Measurements from ENCODE around the gene ITGA6. TPM values are rescaled to one million over a fixed set of nuclear protein-coding genes. Genes with fewer than 3 reads are reported as not detected.

ITGA6 gene
- total RNA-seq, 2 donors from 2014 or later = 90.0 to 210 TPM

- DNase-seq (no peak), ATAC-seq (no peak)
- Histone ChIP-seq H3K9me3 (no peaks in the 10 kb centered on the region), H3K36me3 (replicated peaks in 1 of 2; ENCODE audit: insufficient read depth in 1 of 2, low read depth in 2 of 2) (no peaks in the 10 kb centered on the region), H3K4me3 (no peak overlapping the region), H3K27me3 (no peaks in the 10 kb centered on the region), H3K4me1 (peaks cover 95% of the 10 kb centered on the region), H3K27ac (peak overlapping the region in 1 of 4 donors; percentile 13)
- intact Hi-C loops (cut with DNase I) = no loop called here
- WGBS, 2 donors = 66 to 83% methylated on average over 6 of the region's 6 CpGs
- TF ChIP-seq, protein P1, sequence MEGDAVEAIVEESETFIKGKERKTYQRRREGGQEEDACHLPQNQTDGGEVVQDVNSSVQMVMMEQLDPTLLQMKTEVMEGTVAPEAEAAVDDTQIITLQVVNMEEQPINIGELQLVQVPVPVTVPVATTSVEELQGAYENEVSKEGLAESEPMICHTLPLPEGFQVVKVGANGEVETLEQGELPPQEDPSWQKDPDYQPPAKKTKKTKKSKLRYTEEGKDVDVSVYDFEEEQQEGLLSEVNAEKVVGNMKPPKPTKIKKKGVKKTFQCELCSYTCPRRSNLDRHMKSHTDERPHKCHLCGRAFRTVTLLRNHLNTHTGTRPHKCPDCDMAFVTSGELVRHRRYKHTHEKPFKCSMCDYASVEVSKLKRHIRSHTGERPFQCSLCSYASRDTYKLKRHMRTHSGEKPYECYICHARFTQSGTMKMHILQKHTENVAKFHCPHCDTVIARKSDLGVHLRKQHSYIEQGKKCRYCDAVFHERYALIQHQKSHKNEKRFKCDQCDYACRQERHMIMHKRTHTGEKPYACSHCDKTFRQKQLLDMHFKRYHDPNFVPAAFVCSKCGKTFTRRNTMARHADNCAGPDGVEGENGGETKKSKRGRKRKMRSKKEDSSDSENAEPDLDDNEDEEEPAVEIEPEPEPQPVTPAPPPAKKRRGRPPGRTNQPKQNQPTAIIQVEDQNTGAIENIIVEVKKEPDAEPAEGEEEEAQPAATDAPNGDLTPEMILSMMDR (IDR thresholded peaks at IDR 0.05) = no peak
- TF ChIP-seq POLR2A (IDR thresholded peaks at IDR 0.05) = no peak
These were observed 10.3 kb downstream of the ITGA6 start for GRCh38 chr2:172437419-172438341.

DNA sequence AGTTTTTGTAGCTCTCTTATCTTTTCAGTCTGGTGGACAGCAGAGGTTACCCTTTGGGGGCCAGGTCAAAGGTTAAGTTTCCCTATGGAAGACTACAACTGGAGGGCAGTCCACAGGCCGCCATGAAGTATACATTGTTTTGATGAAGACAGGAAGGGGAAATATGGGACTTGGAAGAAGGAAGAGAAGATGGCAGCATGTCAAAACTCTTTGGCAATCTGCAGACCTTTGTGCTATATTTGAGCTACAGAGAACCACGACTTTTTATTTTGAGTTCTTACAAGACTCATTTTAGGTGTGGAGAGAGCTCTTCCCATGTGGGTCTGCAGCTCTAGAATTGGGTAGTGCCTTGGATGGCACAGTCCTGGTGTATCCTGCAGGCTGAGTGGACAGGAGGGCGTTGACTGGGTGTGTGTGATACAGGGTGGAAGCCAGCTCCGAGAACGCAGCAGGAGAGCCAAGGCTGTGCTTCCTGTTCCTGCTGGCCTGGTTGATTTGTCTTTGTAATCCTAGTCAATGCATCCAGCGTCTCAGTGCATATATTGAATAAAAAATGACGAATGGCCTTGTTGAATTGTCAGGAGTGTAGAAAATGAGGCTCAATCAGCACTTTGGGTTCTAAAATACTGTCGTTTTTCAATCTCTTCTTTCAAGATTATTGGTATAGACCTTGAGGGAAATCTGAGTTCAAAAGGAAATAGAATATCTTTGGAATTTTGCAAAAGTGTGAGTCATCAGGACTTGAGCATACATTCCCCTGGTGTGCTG is 11.5 kb downstream of the ITGA6 start:
- intact Hi-C loops (cut with DNase I) = no loop called here
- DNase-seq (peak in 1 of 4 donors; percentile 34), ATAC-seq (peak; percentile 34)
- Histone ChIP-seq H3K9me3 (no peaks in the 10 kb centered on the region), H3K4me1 (peaks cover 91% of the 10 kb centered on the region), H3K27ac (peak overlapping the region in 3 of 4 donors; percentile 16 to 79 (median 63)), H3K27me3 (no peaks in the 10 kb centered on the region), H3K4me3 (no peak overlapping the region), H3K36me3 (replicated peaks in 1 of 2; ENCODE audit: insufficient read depth in 1 of 2, low read depth in 2 of 2) (no peaks in the 10 kb centered on the region)
- WGBS, 2 donors = 33 to 40% methylated on average over 8 of the region's 8 CpGs
- TF ChIP-seq, protein P1 (IDR thresholded peaks at IDR 0.05) = no peak
- TF ChIP-seq POLR2A (IDR thresholded peaks at IDR 0.05) = no peak

DNA sequence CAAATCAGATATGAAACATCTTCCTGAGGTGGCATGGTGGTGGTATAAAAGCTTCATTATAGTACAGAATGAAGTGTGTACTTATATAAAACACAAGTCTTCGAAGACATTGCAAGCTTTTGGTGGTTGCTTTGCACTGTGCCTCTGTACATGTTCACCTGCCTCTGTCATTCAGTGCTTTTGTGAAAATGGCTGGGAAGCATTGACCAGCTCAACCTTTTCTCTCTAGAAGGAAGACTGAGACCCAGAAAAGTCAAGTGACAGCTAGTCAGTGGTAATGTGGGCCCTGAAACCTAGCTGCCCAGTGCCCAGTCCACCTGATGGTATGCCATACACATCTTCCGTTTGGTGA is 12.1 kb downstream of the ITGA6 start:
- peak overlapping the region in 3 of 4 donors; percentile 25 to 79 (median 63) for H3K27ac ChIP-seq
- DNase-seq (no peak), ATAC-seq (no peak)
- no peaks in the 10 kb centered on the region for H3K36me3 ChIP-seq (replicated peaks in 1 of 2; ENCODE audit: insufficient read depth in 1 of 2, low read depth in 2 of 2)
- H3K4me3 ChIP-seq = no peak overlapping the region
- H3K9me3 ChIP-seq = no peaks in the 10 kb centered on the region
- 70 to 85% methylated on average over 2 of the region's 2 CpGs for WGBS, 2 donors
- peaks cover 85% of the 10 kb centered on the region for H3K4me1 ChIP-seq
- H3K27me3 ChIP-seq = no peaks in the 10 kb centered on the region
- no peak for TF ChIP-seq POLR2A (IDR thresholded peaks at IDR 0.05)
- TF ChIP-seq, protein P1 (IDR thresholded peaks at IDR 0.05) = no peak
- intact Hi-C loops (cut with DNase I) = no loop called here

DNA sequence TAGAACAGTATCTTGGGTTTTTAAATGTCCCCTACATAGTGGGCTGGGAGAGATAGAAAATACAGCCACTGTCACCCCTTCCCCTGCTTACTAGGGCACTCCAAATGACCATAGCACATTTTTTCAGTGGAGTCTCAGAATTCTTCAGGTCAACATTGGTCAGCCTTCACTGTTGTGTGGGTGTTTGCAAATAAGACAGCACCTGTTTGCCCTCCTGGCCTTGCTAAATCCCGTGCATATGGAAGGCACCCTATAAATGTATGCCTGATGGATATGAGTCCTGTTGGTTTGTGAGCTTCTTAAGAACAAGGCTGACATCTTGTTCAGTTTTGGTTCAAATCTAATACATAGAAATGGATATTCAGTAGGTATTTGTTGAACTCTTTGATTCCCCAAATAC is 12.5 kb downstream of the ITGA6 start:
- intact Hi-C loops (cut with DNase I) = no loop called here
- no peak for ATAC-seq
- no peaks in the 10 kb centered on the region for H3K9me3 ChIP-seq
- H3K4me1 ChIP-seq = peaks cover 81% of the 10 kb centered on the region
- no peaks in the 10 kb centered on the region for H3K27me3 ChIP-seq
- no peak overlapping the region for H3K4me3 ChIP-seq
- 17 to 20% methylated on average over 1 of the region's 1 CpG for WGBS, 2 donors
- TF ChIP-seq, protein P1 (IDR thresholded peaks at IDR 0.05) = no peak
- TF ChIP-seq POLR2A (IDR thresholded peaks at IDR 0.05) = no peak
- no peaks in the 10 kb centered on the region for H3K36me3 ChIP-seq (replicated peaks in 1 of 2; ENCODE audit: insufficient read depth in 1 of 2, low read depth in 2 of 2)
- no peak for DNase-seq
- peak overlapping the region in 3 of 4 donors; percentile 25 to 79 (median 63) for H3K27ac ChIP-seq

All from body of pancreas (tissue), 4 donors.